ENCODE results near the gene LRMDA. TPM values are rescaled to one million over a fixed set of nuclear protein-coding genes. Genes with fewer than 3 reads are reported as not detected.

The LRMDA gene
- total RNA-seq, 1 experiment from 2014 or later, result 4.8 TPM

GRCh38 chr10:76001461-76001860 is 570.0 kb downstream of the LRMDA start:
- H3K27ac ChIP-seq (ENCODE audit: low read depth, low read length), result no peak overlapping the region
- no peaks in the 10 kb centered on the region for H4K20me1 ChIP-seq (ENCODE audit: insufficient read depth)
- no peaks in the 10 kb centered on the region for H3K9me2 ChIP-seq (ENCODE audit: insufficient read depth)
- ChIA-PET POLR2A (no interaction called here), RAD21 (ENCODE audit: low non-redundant PET in 1 of 2, low total read pairs in 2 of 2, uncharacterized antibody in 2 of 2, unreplicated experiment in 2 of 2) (no interaction called here), CTCF (no interaction called here)
- no peaks in the 10 kb centered on the region for H3K9me3 ChIP-seq (ENCODE audit: control insufficient read depth in 1 of 2, insufficient read depth in 1 of 2, low read depth in 1 of 2, low read length in 2 of 2)
- H3K4me2 ChIP-seq (ENCODE audit: low read length), result no peak overlapping the region
- H3K79me2 ChIP-seq (ENCODE audit: insufficient read depth, low read length), result no peaks in the 10 kb centered on the region
- TF ChIP-seq POLR2A (IDR thresholded peaks at IDR 0.05; ENCODE audit: borderline replicate concordance, extremely low read depth, insufficient read depth, insufficient read length) (no peak), CBX3 (IDR thresholded peaks at IDR 0.05; ENCODE audit: low read depth) (no peak)
- H3K9ac ChIP-seq (ENCODE audit: low read length), result no peak overlapping the region
- no peak for ATAC-seq
- DNase-seq (ENCODE audit: low read depth, low spot score), result no peak
- intact Hi-C loops (cut with micrococcal nuclease), result no loop called here
- H3K36me3 ChIP-seq (ENCODE audit: control insufficient read depth in 1 of 2, insufficient read depth in 2 of 2, low read length in 2 of 2), result no peaks in the 10 kb centered on the region
- no peaks in the 10 kb centered on the region for H3K4me1 ChIP-seq (ENCODE audit: control insufficient read depth in 1 of 2, insufficient read depth in 2 of 2, low read length in 2 of 2)
- BruUV-seq (replicated peaks), result no TSS peak
- H2AFZ ChIP-seq (ENCODE audit: low read depth, low read length, poor library complexity, severe bottlenecking), result no peak overlapping the region
- H3K4me3 ChIP-seq (replicated peaks in 1 of 2; ENCODE audit: low read depth in 1 of 2, low read length in 2 of 2), result no peak overlapping the region
- peaks cover 9% of the 10 kb centered on the region for H3K27me3 ChIP-seq (ENCODE audit: insufficient read depth, low read length)

GRCh38 chr10:76002262-76002854 is 570.9 kb downstream of the LRMDA start:
- BruUV-seq (replicated peaks), result no TSS peak
- H3K27me3 ChIP-seq (ENCODE audit: insufficient read depth, low read length), result peaks cover 8% of the 10 kb centered on the region
- no peaks in the 10 kb centered on the region for H3K9me3 ChIP-seq (ENCODE audit: control insufficient read depth in 1 of 2, insufficient read depth in 1 of 2, low read depth in 1 of 2, low read length in 2 of 2)
- ChIA-PET CTCF (no interaction called here), RAD21 (ENCODE audit: low non-redundant PET in 1 of 2, low total read pairs in 2 of 2, uncharacterized antibody in 2 of 2, unreplicated experiment in 2 of 2) (no interaction called here), POLR2A (no interaction called here)
- no peak overlapping the region for H2AFZ ChIP-seq (ENCODE audit: low read depth, low read length, poor library complexity, severe bottlenecking)
- H3K79me2 ChIP-seq (ENCODE audit: insufficient read depth, low read length), result no peaks in the 10 kb centered on the region
- no peaks in the 10 kb centered on the region for H3K36me3 ChIP-seq (ENCODE audit: control insufficient read depth in 1 of 2, insufficient read depth in 2 of 2, low read length in 2 of 2)
- no peak overlapping the region for H3K27ac ChIP-seq (ENCODE audit: low read depth, low read length)
- H3K9ac ChIP-seq (ENCODE audit: low read length), result no peak overlapping the region
- no peaks in the 10 kb centered on the region for H3K9me2 ChIP-seq (ENCODE audit: insufficient read depth)
- H4K20me1 ChIP-seq (ENCODE audit: insufficient read depth), result no peaks in the 10 kb centered on the region
- H3K4me3 ChIP-seq (replicated peaks in 1 of 2; ENCODE audit: low read depth in 1 of 2, low read length in 2 of 2), result no peak overlapping the region
- intact Hi-C loops (cut with micrococcal nuclease), result no loop called here
- no peaks in the 10 kb centered on the region for H3K4me1 ChIP-seq (ENCODE audit: control insufficient read depth in 1 of 2, insufficient read depth in 2 of 2, low read length in 2 of 2)
- no peak for ATAC-seq
- no peak overlapping the region for H3K4me2 ChIP-seq (ENCODE audit: low read length)
- DNase-seq (ENCODE audit: low read depth, low spot score), result no peak
- TF ChIP-seq TCF7L2 (IDR thresholded peaks at IDR 0.05; ENCODE audit: borderline replicate concordance, extremely low read depth, insufficient read depth, insufficient read length) (no peak), JUND (IDR thresholded peaks at IDR 0.05) (no peak), CTCF (IDR thresholded peaks at IDR 0.05 in 2 of 3, conservative IDR thresholded peaks at IDR 0.05 in 1 of 3; ENCODE audit: borderline replicate concordance in 1 of 3, insufficient read depth in 1 of 3, low read depth in 2 of 3, low read length in 2 of 3) (no peak)

Measured in HCT116 (cell line).